ENCODE results near the gene LIPA. TPM values are rescaled to one million over a fixed set of nuclear protein-coding genes. Genes with fewer than 3 reads are reported as not detected.

The LIPA gene
- total RNA-seq, 2 experiments from 2014 or later, result 20.4 to 20.7 TPM

DNA sequence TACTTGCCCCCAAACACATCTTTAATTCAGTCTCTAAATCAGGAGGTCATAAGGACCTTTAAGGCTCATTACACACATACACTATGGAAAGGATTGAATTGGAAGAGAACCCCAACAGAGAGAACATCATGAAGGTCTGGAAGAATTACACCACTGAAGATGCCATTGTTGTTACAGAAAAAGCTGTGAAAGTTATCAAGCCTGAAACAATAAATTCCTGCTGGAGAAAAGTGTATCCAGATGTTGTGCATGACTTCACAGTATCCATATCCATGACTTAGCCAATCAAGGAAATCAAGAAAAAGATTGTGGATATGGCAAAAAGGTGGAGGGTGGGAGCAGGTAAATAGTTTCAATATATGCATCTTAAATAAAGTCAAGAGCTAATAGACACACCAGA is 13.7 kb downstream of the LIPA start:
- DNase-seq (no peak), ATAC-seq (no peak)

DNA sequence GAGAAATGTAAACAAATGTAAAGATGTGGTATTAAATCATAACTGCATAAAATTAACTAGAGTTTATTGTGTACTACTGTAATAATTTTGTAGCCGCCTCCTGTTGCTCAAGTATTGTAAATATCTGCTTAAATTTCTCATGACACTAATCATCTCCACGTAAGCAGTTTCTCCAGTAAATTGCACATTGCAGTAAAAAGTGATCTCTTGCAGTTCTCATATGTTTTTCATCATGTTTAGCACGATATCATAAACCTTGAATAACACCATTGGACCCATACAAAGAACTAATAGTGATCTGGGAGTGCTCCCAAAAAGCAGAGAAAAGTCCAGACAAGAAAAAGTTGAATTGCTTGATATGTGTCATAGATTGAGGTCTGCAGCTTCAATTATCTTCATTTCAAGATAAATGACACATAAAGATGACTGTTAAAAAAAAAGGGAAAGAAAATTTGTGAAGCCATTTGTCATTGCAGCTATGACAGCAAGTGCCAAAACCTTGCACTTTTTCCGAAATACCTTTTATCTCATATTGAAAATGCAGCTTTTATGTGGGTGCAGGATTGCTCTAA is 15.3 kb downstream of the LIPA start:
- Mint-ChIP-seq H3K9me3 (no peaks in the 10 kb centered on the region), H3K27ac (no peak overlapping the region), H3K27me3 (no peaks in the 10 kb centered on the region), H3K36me3 (ENCODE audit: low read depth) (no peaks in the 10 kb centered on the region), H3K4me3 (no peak overlapping the region), H3K4me1 (ENCODE audit: low read depth) (no peaks in the 10 kb centered on the region)
- intact Hi-C loops (cut with micrococcal nuclease), result no loop called here
- no peak for TF ChIP-seq CTCF (IDR thresholded peaks at IDR 0.05)
- ATAC-seq (no peak), DNase-seq (no peak)
- ChIA-PET CTCF (interaction anchor here (1.3 to 2.7 kb wide), 3 partner anchors 18 to 207 kb away, joined by 5 to 7 read pairs (median 6); partner anchors contain the start of gene CH25H), POLR2A (no interaction called here)

More for the DNA sequence above, 13.7 kb downstream of the LIPA start:
- Mint-ChIP-seq H3K4me1 (ENCODE audit: low read depth) (no peaks in the 10 kb centered on the region), H3K4me3 (no peak overlapping the region), H3K36me3 (ENCODE audit: low read depth) (no peaks in the 10 kb centered on the region), H3K27me3 (no peaks in the 10 kb centered on the region), H3K27ac (no peak overlapping the region), H3K9me3 (no peaks in the 10 kb centered on the region)
- ChIA-PET POLR2A (interaction anchor here (0.9 kb wide), 1 partner anchor 14 kb away, joined by 3 read pairs; no protein-coding TSS in a partner anchor), CTCF (interaction anchor here (1.1 to 2.7 kb wide), 4 partner anchors 9 to 208 kb away, joined by 3 to 7 read pairs (median 6); partner anchors contain the start of gene CH25H)
- TF ChIP-seq CTCF (IDR thresholded peaks at IDR 0.05), result no peak
- intact Hi-C loops (cut with micrococcal nuclease), result no loop called here

GRCh38 chr10:89235073-89235798 is 16.3 kb downstream of the LIPA start:
- Mint-ChIP-seq H3K4me3 (no peak overlapping the region), H3K27me3 (no peaks in the 10 kb centered on the region), H3K9me3 (no peaks in the 10 kb centered on the region), H3K4me1 (ENCODE audit: low read depth) (no peaks in the 10 kb centered on the region), H3K36me3 (ENCODE audit: low read depth) (no peaks in the 10 kb centered on the region), H3K27ac (no peak overlapping the region)
- POLR2A ChIA-PET, result no interaction called here
- CTCF ChIA-PET, result interaction anchor here (0.8 to 1.9 kb wide), 5 partner anchors 14 to 302 kb away, joined by 3 to 11 read pairs (median 7); no protein-coding TSS in a partner anchor
- no peak for TF ChIP-seq CTCF (IDR thresholded peaks at IDR 0.05)
- ATAC-seq, result no peak
- intact Hi-C loops (cut with micrococcal nuclease), result no loop called here
- DNase-seq, result no peak

- H3K4me3 Mint-ChIP-seq, result no peak overlapping the region
- H3K36me3 Mint-ChIP-seq (ENCODE audit: low read depth), result peaks cover 3% of the 10 kb centered on the region
- intact Hi-C loops (cut with micrococcal nuclease), result no loop called here
Observed at GRCh38 chr10:89233033-89233432, 18.5 kb downstream of the LIPA start.

More at GRCh38 chr10:89233033-89233432, 18.5 kb downstream of the LIPA start:
- Mint-ChIP-seq H3K9me3 (no peaks in the 10 kb centered on the region), H3K27ac (no peak overlapping the region), H3K4me1 (ENCODE audit: low read depth) (no peaks in the 10 kb centered on the region), H3K27me3 (no peaks in the 10 kb centered on the region)
- ChIA-PET POLR2A (no interaction called here), CTCF (interaction anchor here (0.7 to 1.6 kb wide), 2 partner anchors 11 to 16 kb away, joined by 3 to 6 read pairs; no protein-coding TSS in a partner anchor)
- ATAC-seq (no peak), DNase-seq (no peak)
- TF ChIP-seq CTCF (IDR thresholded peaks at IDR 0.05), result no peak

Data from activated CD8-positive, alpha-beta T cell treated with anti-CD3 and anti-CD28 coated beads for 36 hours (primary cell).